ENCODE data around the gene THY1. TPM values are rescaled to one million over a fixed set of nuclear protein-coding genes. Genes with fewer than 3 reads are reported as not detected.
"Not testable (repeated sequence)": the region's sequence is repeated elsewhere in the genome, so short reads cannot be mapped to it uniquely, and the experiment has no call there.

THY1 gene
- total RNA-seq, 1 donor from 2014 or later: 75.4 TPM

GRCh38 chr11:119388103-119388502, 34.9 kb downstream of the THY1 start:
- no peaks in the 10 kb centered on the region for H3K4me1 Mint-ChIP-seq
- no peak for TF ChIP-seq CTCF (conservative IDR thresholded peaks at IDR 0.05)
- no peaks in the 10 kb centered on the region for H3K36me3 Mint-ChIP-seq (ENCODE audit: low read depth)

GRCh38 chr11:119384332-119384731, 38.6 kb downstream of the THY1 start:
- Mint-ChIP-seq H3K4me3 (no peak overlapping the region), H3K27me3 (ENCODE audit: low read depth) (peaks cover 12% of the 10 kb centered on the region), H3K9me3 (no peaks in the 10 kb centered on the region), H3K36me3 (ENCODE audit: low read depth) (no peaks in the 10 kb centered on the region), H3K27ac (ENCODE audit: unreplicated experiment) (no peak overlapping the region), H3K4me1 (no peaks in the 10 kb centered on the region)
- TF ChIP-seq CTCF (conservative IDR thresholded peaks at IDR 0.05): no peak
- DNase-seq (ENCODE audit: low read depth, low spot score): no peak

More at GRCh38 chr11:119388103-119388502, 34.9 kb downstream of the THY1 start:
- Mint-ChIP-seq H3K9me3 (no peaks in the 10 kb centered on the region), H3K27me3 (ENCODE audit: low read depth) (peaks cover 3% of the 10 kb centered on the region), H3K27ac (ENCODE audit: unreplicated experiment) (no peak overlapping the region), H3K4me3 (no peak overlapping the region)
- no peak for DNase-seq (ENCODE audit: low read depth, low spot score)

- H3K27me3 Mint-ChIP-seq (ENCODE audit: low read depth): peaks cover 14% of the 10 kb centered on the region
- DNase-seq (ENCODE audit: low read depth, low spot score); H3K4me3 Mint-ChIP-seq; H3K36me3 Mint-ChIP-seq (ENCODE audit: low read depth); H3K4me1 Mint-ChIP-seq; H3K9me3 Mint-ChIP-seq; H3K27ac Mint-ChIP-seq (ENCODE audit: unreplicated experiment): not testable (repeated sequence)
These were observed 40.5 kb downstream of the THY1 start for GRCh38 chr11:119382513-119382912.

- Mint-ChIP-seq H3K4me3 (no peak overlapping the region), H3K36me3 (ENCODE audit: low read depth) (no peaks in the 10 kb centered on the region), H3K27me3 (ENCODE audit: low read depth) (peaks cover 14% of the 10 kb centered on the region), H3K27ac (ENCODE audit: unreplicated experiment) (no peak overlapping the region), H3K4me1 (peaks cover 4% of the 10 kb centered on the region), H3K9me3 (no peaks in the 10 kb centered on the region)
- TF ChIP-seq CTCF (conservative IDR thresholded peaks at IDR 0.05): no peak
- DNase-seq (ENCODE audit: low read depth, low spot score): no peak
These were observed 40.9 kb downstream of the THY1 start for GRCh38 chr11:119382101-119382500.

- H3K4me1 Mint-ChIP-seq: peaks cover 8% of the 10 kb centered on the region
- peak within 1 kb of the TSS; percentile 32 for H3K27ac Mint-ChIP-seq (ENCODE audit: unreplicated experiment)
- peaks cover 14% of the 10 kb centered on the region for H3K27me3 Mint-ChIP-seq (ENCODE audit: low read depth)
- peak; percentile 98 for DNase-seq (ENCODE audit: low read depth, low spot score)
- H3K9me3 Mint-ChIP-seq: no peaks in the 10 kb centered on the region
- peak; percentile 89 for TF ChIP-seq CTCF (conservative IDR thresholded peaks at IDR 0.05)
- no peak within 1 kb of the TSS for H3K4me3 Mint-ChIP-seq
- no peaks in the 10 kb centered on the region for H3K36me3 Mint-ChIP-seq (ENCODE audit: low read depth)
These were observed 41.6 kb downstream of the THY1 start, which contains the start of gene USP2 for GRCh38 chr11:119381181-119381988. TSS of gene USP2 (minus strand) at chr11:119381690. CDS start at chr11:119373480, 8,210 bp downstream.

GRCh38 chr11:119380827-119381180, 42.2 kb downstream of the THY1 start:
- H3K4me3 Mint-ChIP-seq: no peak overlapping the region
- no peak for DNase-seq (ENCODE audit: low read depth, low spot score)
- H3K27me3 Mint-ChIP-seq (ENCODE audit: low read depth): peaks cover 14% of the 10 kb centered on the region
- no peak for TF ChIP-seq CTCF (conservative IDR thresholded peaks at IDR 0.05)
- peaks cover 14% of the 10 kb centered on the region for H3K4me1 Mint-ChIP-seq
- H3K36me3 Mint-ChIP-seq (ENCODE audit: low read depth): no peaks in the 10 kb centered on the region
- H3K27ac Mint-ChIP-seq (ENCODE audit: unreplicated experiment): no peak overlapping the region
- H3K9me3 Mint-ChIP-seq: no peaks in the 10 kb centered on the region
